K562 (cell line): ENCODE results near the gene STON2. TPM values are rescaled to one million over a fixed set of nuclear protein-coding genes. Genes with fewer than 3 reads are reported as not detected.

Experiments used
- CBX3 ChIP-seq, 2 experiments: IDR thresholded peaks; 1 replicate in 1 of 2; 2 replicates in 1 of 2; pipeline ENCODE4 v1.6.1; 2012; ENCODE audit warnings: inconsistent platforms in 2 of 2, low read length in 2 of 2, borderline replicate concordance in 1 of 2, control low read depth in 1 of 2
- COPS2 ChIP-seq: fragments of 450-650 bp; conservative IDR thresholded peaks from 2 replicates; pipeline ENCODE4 v1.6.1; 2016; ENCODE audit warnings: mild to moderate bottlenecking, moderate library complexity
- JUND ChIP-seq, 2 experiments: IDR thresholded peaks; 2 replicates in 1 of 2; 3 replicates in 1 of 2; pipeline ENCODE4 v1.6.1; 2011; ENCODE audit warnings: borderline replicate concordance in 2 of 2, low read depth in 2 of 2, low read length in 2 of 2, improper control_type of control experiment in 1 of 2, missing biosample characterization in 1 of 2, missing genetic modification characterization in 1 of 2, missing genetic modification reagents in 1 of 2
- KAT8 ChIP-seq: fragments of 450-650 bp; IDR thresholded peaks from 2 replicates; pipeline ENCODE4 v1.6.1; 2016; ENCODE audit warnings: low read depth, mild to moderate bottlenecking
- MAZ ChIP-seq, 2 experiments: fragments of 450-650 bp in 1 of 2; sonication (generic) in 1 of 2; formaldehyde crosslinking; IDR thresholded peaks in 1 of 2; conservative IDR thresholded peaks in 1 of 2; 2 replicates each; pipeline versions ENCODE4 v1.4.0 to v1.5.0; 2020; ENCODE audit warnings: mild to moderate bottlenecking in 1 of 2, missing genetic modification reagents in 1 of 2
- MCM7 ChIP-seq, 2 experiments: fragments of 450-650 bp; IDR thresholded peaks; 2 replicates each; pipeline ENCODE4 v1.6.1; 2016 to 2018
- MXI1 ChIP-seq: IDR thresholded peaks from 2 replicates; pipeline ENCODE4 v1.6.1; 2011; ENCODE audit warnings: low read depth, mild to moderate bottlenecking, improper control_type of control experiment, low read length
- POU5F1 ChIP-seq: fragments of 150-350 bp; IDR thresholded peaks from 2 replicates; pipeline ENCODE4 v1.6.1; 2014; ENCODE audit warnings: borderline replicate concordance, low read length, low read depth, mild to moderate bottlenecking; ENCODE audit not compliant: partially characterized antibody
- RBM15 ChIP-seq: fragments of 200-400 bp; formaldehyde crosslinking; IDR thresholded peaks from 2 replicates; pipeline ENCODE4 v1.6.1; 2018; ENCODE audit warnings: mild to moderate bottlenecking, low read length, moderate library complexity; ENCODE audit not compliant: insufficient read depth
- RNF2 ChIP-seq: sonication (generic); IDR thresholded peaks from 2 replicates; pipeline ENCODE4 v1.6.1; 2016
- RUNX1 ChIP-seq: sonication (generic); IDR thresholded peaks from 2 replicates; pipeline ENCODE4 v1.6.1; 2016; ENCODE audit warnings: antibody characterized with exemption, low read depth
- SAFB ChIP-seq: fragments of 200-400 bp; formaldehyde crosslinking; IDR thresholded peaks from 2 replicates; pipeline ENCODE4 v1.6.1; 2017; ENCODE audit warnings: low read depth, low read length, borderline replicate concordance
- SOX6 ChIP-seq: fragments of 450-650 bp; IDR thresholded peaks from 2 replicates; pipeline ENCODE4 v1.6.1; 2014; ENCODE audit warnings: mild to moderate bottlenecking
- STAG1 ChIP-seq: sonication (generic); formaldehyde crosslinking; IDR thresholded peaks from 2 replicates; pipeline ENCODE4 v1.5.0; 2020; ENCODE audit warnings: missing genetic modification reagents, borderline replicate concordance
- XRCC3 ChIP-seq: fragments of 450-650 bp; IDR thresholded peaks from 2 replicates; pipeline ENCODE4 v1.6.1; 2017; ENCODE audit warnings: mild to moderate bottlenecking, moderate library complexity
- XRCC4 ChIP-seq: IDR thresholded peaks from one replicate; pipeline ENCODE4 v1.6.1; 2011; ENCODE audit not compliant: insufficient read depth, insufficient read length; ENCODE audit errors: extremely low read depth
- ZBTB8A ChIP-seq: fragments of 450-650 bp; IDR thresholded peaks from 2 replicates; pipeline ENCODE4 v1.6.1; 2018; ENCODE audit warnings: mild to moderate bottlenecking, moderate library complexity; ENCODE audit not compliant: partially characterized antibody
- ZFX ChIP-seq: sonication (generic); formaldehyde crosslinking; IDR thresholded peaks from 2 replicates; pipeline ENCODE4 v1.8.0; 2022; ENCODE audit warnings: mild to moderate bottlenecking, missing genetic modification reagents, moderate library complexity
- ZKSCAN3 ChIP-seq: fragments of 250-450 bp; sonication (Bioruptor Pico); IDR thresholded peaks from 2 replicates; pipeline ENCODE4 v1.4.0; 2020
- ZNF124 ChIP-seq: sonication (generic); formaldehyde crosslinking; IDR thresholded peaks from 2 replicates; pipeline ENCODE4 v1.8.1; 2022; ENCODE audit warnings: missing genetic modification reagents
- ZNF253 ChIP-seq: fragments of 250-450 bp; sonication (Bioruptor Pico); conservative IDR thresholded peaks from 2 replicates; pipeline ENCODE4 v1.6.1; 2021; ENCODE audit warnings: mild to moderate bottlenecking
- ZNF354B ChIP-seq: fragments of 250-450 bp; sonication (Bioruptor Pico); IDR thresholded peaks from 2 replicates; pipeline ENCODE4 v1.4.0; 2020
- polyA plus RNA-seq, 8 experiments: library from polyadenylated mRNA; depleted of rRNA in 4 of 8; stranded (reverse) in 5 of 8; unstranded in 3 of 8; fragments of >200 nt; fragmentation: Nextera tagmentation in 2 of 8; fragmentation: Illumina TruSeq in 1 of 8; extraction: Ambion mirVana in 2 of 8; extraction: Trizol in 1 of 8; gene quantifications; 2 replicates each; pipeline versions ENCODE4 v1.2.1 to v1.2.3, GENCODE V29; 2011 to 2014; ENCODE audit warnings: inconsistent platforms in 1 of 8, missing spikeins in 1 of 8
- total RNA-seq, 7 experiments: library from RNA; depleted of rRNA in 6 of 7; stranded (reverse); fragments of >200 nt in 6 of 7; fragmentation: Illumina TruSeq in 2 of 7; extraction: Trizol in 2 of 7; gene quantifications; 2 replicates each; pipeline versions ENCODE4 v1.2.1 to v1.2.3, GENCODE V29; 2011 to 2021; ENCODE audit warnings: low replicate concordance in 1 of 7
- TF ChIP-seq, protein P1 (sequence below), 2 experiments: fragments of 450-650 bp; conservative IDR thresholded peaks; 2 replicates each; pipeline ENCODE4 v1.6.1; 2017; ENCODE audit warnings: mild to moderate bottlenecking in 2 of 2, moderate library complexity in 2 of 2
- TF ChIP-seq, protein P2 (sequence below), 2 experiments: IDR thresholded peaks in 1 of 2; conservative IDR thresholded peaks in 1 of 2; 2 replicates each; pipeline ENCODE4 v1.6.1; 2016; ENCODE audit warnings: low read depth in 2 of 2, mild to moderate bottlenecking in 1 of 2, missing compliant biosample characterization in 1 of 2, missing genetic modification characterization in 1 of 2, moderate library complexity in 1 of 2

STON2 gene
- total and polyA plus RNA-seq, 9 of the 15 experiments (the other 6 are each of a cell fraction or from before 2014, with no cell fraction given): 7.8 to 99.3 (median 53.5) TPM

GRCh38 chr14:81423504-81423903 is 23.4 kb upstream of the STON2 start (continued):
- no peak for TF ChIP-seq ZBTB8A
- TF ChIP-seq, protein P1, sequence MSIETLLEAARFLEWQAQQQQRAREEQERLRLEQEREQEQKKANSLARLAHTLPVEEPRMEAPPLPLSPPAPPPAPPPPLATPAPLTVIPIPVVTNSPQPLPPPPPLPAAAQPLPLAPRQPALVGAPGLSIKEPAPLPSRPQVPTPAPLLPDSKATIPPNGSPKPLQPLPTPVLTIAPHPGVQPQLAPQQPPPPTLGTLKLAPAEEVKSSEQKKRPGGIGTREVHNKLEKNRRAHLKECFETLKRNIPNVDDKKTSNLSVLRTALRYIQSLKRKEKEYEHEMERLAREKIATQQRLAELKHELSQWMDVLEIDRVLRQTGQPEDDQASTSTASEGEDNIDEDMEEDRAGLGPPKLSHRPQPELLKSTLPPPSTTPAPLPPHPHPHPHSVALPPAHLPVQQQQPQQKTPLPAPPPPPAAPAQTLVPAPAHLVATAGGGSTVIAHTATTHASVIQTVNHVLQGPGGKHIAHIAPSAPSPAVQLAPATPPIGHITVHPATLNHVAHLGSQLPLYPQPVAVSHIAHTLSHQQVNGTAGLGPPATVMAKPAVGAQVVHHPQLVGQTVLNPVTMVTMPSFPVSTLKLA (conservative IDR thresholded peaks at IDR 0.05): peak in 1 of 2 experiments; percentile 67; a peak in 2 of 4 replicates
- no peak for TF ChIP-seq ZNF354B (CRISPR knock-in tag)
- TF ChIP-seq STAG1 (CRISPR knock-in tag): no peak
- no peak for TF ChIP-seq RUNX1
- no peak for TF ChIP-seq SAFB
- TF ChIP-seq, protein P2, sequence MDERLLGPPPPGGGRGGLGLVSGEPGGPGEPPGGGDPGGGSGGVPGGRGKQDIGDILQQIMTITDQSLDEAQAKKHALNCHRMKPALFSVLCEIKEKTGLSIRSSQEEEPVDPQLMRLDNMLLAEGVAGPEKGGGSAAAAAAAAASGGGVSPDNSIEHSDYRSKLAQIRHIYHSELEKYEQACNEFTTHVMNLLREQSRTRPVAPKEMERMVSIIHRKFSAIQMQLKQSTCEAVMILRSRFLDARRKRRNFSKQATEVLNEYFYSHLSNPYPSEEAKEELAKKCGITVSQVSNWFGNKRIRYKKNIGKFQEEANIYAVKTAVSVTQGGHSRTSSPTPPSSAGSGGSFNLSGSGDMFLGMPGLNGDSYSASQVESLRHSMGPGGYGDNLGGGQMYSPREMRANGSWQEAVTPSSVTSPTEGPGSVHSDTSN (CRISPR knock-in tag; IDR thresholded peaks at IDR 0.05; ENCODE audit: low read depth): no peak
- TF ChIP-seq, protein P2 (tag; conservative IDR thresholded peaks at IDR 0.05; ENCODE audit: low read depth): no peak
- peak; percentile 47; the same call in 1 of the 2 replicates for TF ChIP-seq SOX6
- no peak for TF ChIP-seq COPS2
- peak; percentile 43; the same call in 1 of the 2 replicates for TF ChIP-seq ZFX (CRISPR knock-in tag)
- peak; percentile 68; the same call in 1 of the 2 replicates for TF ChIP-seq RNF2
- TF ChIP-seq JUND (IDR thresholded peaks at IDR 0.05; ENCODE audit: borderline replicate concordance, low read depth, low read length): peak; percentile 32; the same call in 1 of the 2 replicates
- peak; percentile 61; the same call in 1 of the 3 replicates for TF ChIP-seq JUND (tag; IDR thresholded peaks at IDR 0.05; ENCODE audit: borderline replicate concordance, low read depth, low read length)
- TF ChIP-seq ZKSCAN3 (CRISPR knock-in tag): no peak
- TF ChIP-seq XRCC4: no peak
- no peak for TF ChIP-seq XRCC3
- no peak for TF ChIP-seq MCM7 (IDR thresholded peaks at IDR 0.05)
- TF ChIP-seq ZNF124 (CRISPR knock-in tag): no peak
- TF ChIP-seq MAZ (CRISPR knock-in tag; conservative IDR thresholded peaks at IDR 0.05 in 1 of 2, IDR thresholded peaks at IDR 0.05 in 1 of 2): peak in 1 of 2 experiments; percentile 41; a peak in 1 of 4 replicates
- TF ChIP-seq KAT8: no peak
- no peak for TF ChIP-seq RBM15
- no peak; a peak in 1 of 3 replicates for TF ChIP-seq CBX3 (IDR thresholded peaks at IDR 0.05; ENCODE audit: borderline replicate concordance in 1 of 2, low read length in 2 of 2)
- no peak for TF ChIP-seq ZNF253 (CRISPR knock-in tag)
- TF ChIP-seq POU5F1: no peak
- no peak for TF ChIP-seq MXI1
